HG03354 (cell line): ENCODE results near the gene NPAS3.

Source experiments
- ATAC-seq: cut with Tn5 transposase; IDR thresholded peaks from one replicate; pipeline ENCODE4 v1.9.1; 2021; ENCODE audit warnings: mild to moderate bottlenecking; ENCODE audit not compliant: unreplicated experiment, poor library complexity, severe bottlenecking

NPAS3 gene

GRCh38 chr14:33131801-33132200 is 193.1 kb downstream of the NPAS3 start:
- ATAC-seq: no peak

- ATAC-seq: no peak
Observed at GRCh38 chr14:33134162-33134561, 195.5 kb downstream of the NPAS3 start.

DNA sequence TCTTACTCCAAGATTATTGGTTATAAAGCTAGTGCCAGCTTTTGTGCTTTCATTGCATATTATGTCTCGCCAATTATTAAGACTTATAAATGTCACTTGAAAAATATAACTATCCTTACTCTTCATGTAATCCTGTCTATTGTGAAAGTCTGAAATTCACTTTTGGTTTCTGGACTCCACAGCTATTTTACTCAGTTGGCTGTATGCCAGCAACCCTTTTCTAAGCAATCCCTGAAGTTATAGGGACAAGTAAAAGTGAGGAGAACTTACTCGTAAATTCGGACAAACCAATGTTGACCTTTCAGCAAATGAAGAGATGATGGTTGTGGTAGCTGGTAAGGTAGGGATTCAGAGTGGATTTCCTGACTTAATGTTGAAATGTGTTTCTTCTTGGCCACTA is 196.3 kb downstream of the NPAS3 start:
- ATAC-seq: no peak

- no peak for ATAC-seq
Observed at GRCh38 chr14:33150666-33151428, 212.2 kb downstream of the NPAS3 start.

GRCh38 chr14:33163109-33163508 is 224.4 kb downstream of the NPAS3 start:
- no peak for ATAC-seq

DNA sequence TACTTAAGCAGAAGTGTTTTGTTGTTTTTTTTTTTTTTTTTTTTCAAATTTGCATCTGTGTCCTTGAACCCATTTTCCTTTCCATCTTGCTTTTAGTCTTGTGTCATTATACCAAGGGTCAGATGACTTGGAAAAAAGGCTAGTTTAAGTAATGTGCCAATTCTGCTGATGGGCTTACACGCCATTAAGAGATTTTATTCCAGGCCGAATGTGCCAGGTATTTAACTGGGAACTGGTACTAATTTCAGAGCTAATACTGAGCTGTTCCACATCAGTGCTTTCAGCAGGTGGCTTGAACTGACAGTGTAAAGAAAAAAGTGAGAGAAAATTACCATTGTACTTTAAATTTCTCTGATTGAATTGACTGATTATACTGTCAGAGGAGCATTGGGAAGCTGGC is 224.9 kb downstream of the NPAS3 start:
- no peak for ATAC-seq

GRCh38 chr14:33165144-33165925 is 226.7 kb downstream of the NPAS3 start:
- no peak for ATAC-seq

- no peak for ATAC-seq
Observed at GRCh38 chr14:33165926-33166289, 227.2 kb downstream of the NPAS3 start.

- ATAC-seq: no peak
Observed at GRCh38 chr14:33175951-33176350, 237.3 kb downstream of the NPAS3 start.

DNA sequence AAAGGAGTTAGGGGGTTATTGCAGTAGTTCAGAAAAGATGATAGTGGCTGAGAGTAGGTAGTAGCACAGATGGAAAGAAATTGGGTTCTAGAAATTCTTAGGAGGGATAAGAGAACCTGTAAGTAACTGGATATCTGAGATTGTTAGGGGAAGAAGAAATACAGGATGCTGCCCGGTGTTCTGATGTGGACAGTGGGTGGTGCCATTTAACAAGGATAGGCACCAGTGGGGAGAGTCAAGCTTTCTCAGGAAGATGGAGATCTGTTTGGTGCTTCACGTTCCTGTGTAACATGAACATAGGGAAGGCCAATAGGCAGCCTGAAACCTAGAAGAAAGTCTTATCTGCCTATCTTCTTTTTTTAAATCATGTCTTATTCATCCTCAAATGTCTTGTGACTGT is 245.9 kb downstream of the NPAS3 start:
- no peak for ATAC-seq

- ATAC-seq: no peak
Observed at GRCh38 chr14:33186656-33187055, 248.0 kb downstream of the NPAS3 start.

DNA sequence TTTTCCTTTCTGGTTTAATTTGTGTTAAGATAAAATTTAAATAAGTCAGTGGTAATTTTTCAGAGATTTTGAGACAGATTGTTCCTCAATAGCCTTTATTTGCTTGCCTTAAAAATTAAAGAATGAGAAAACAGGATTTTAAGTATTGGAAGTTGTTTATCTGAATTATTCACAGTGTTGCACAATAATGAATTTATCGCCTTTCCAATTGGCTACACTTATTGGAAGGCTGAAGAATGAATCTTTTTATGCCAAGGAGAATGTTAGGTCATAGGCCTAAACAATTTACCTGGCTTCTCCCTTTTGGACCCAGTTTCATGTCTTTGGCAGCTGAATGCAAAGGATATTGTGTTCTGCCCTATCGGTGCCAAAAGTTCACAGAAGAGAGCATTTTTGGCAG is 250.2 kb downstream of the NPAS3 start:
- no peak for ATAC-seq

DNA sequence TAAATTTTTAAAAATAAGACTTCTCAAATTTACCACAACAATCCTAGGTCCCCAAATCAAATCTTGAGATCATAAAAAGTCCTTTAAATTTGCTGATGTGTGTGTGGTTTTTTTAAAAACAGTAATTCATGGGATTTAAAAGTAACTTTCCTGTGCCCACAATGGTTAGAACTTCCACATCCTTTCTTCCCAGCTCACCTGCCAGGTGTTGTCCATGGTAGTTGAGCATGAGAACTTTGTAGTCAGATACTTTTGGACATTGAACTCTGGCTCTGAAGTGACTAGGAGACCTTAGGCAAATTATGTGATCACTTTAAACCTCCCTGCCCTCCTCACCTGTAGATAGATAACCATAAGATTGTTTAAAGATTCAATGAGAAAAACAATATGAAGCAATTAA is 253.2 kb downstream of the NPAS3 start:
- ATAC-seq: no peak

- no peak for ATAC-seq
Observed at GRCh38 chr14:33194551-33194950, 255.9 kb downstream of the NPAS3 start.

DNA sequence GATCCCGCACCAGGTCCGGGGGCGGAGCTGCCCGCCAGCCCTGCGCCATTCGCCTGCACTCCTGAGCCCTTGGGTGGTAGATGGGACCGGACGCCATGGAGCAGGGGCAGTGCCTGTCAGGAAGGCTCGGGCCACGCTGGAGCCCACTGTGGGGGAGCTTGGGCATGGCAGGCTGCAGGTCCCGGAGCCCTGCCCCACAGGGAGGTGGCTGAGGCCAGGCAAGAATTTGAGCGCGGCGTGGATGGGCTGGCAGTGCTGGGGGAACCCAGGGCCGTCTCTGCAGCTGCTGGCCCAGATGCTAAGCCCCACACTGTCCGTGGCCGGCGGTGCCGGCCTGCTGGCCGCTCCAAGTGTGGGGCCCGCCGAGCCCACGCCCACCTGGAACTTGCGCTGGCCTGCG is 260.0 kb downstream of the NPAS3 start:
- ATAC-seq: no peak

GRCh38 chr14:33201116-33201515 is 262.4 kb downstream of the NPAS3 start:
- no peak for ATAC-seq

DNA sequence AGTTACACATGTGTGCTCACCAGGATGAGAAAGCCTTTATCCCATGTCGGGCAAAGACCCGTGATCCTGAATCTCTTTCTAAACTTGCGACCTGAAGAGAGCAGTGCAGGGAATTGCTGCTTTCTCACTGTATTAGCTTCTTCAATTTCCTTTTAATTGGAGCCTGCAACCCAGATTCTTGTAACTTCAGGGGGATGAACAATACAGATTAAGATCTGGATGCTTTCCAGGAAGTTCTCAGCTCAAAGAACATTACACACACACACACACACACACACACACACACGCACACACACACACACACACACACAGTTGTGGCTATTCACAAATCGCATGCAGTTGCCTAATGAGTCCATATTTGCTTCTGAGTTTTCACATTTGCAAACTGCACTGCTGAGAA is 268.3 kb downstream of the NPAS3 start:
- ATAC-seq: no peak

DNA sequence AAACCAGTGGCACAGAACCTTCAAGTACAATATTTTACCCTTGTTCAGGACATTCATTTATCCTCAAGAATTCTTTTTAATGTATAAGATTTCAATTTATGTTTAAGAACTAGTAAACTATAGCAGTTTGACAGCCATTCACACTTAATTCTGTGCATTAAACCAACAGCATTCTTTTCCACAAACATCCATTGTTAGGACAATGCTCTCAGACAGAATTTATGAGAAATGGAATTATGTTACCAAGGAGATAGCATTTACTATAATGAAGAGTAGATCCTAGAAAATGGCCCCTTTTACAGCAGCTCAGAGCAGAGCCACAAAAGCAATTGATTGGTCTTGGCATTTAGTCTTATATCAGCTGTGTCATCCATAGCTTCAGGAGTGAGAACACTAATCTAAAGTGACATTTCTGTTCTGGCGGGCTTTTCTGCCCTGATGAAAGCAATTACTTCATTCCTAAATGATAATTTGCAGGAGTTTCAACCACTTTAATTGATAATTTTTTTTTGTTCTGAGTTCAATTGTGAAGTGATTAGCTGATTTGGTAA is 268.9 kb downstream of the NPAS3 start:
- no peak for ATAC-seq

DNA sequence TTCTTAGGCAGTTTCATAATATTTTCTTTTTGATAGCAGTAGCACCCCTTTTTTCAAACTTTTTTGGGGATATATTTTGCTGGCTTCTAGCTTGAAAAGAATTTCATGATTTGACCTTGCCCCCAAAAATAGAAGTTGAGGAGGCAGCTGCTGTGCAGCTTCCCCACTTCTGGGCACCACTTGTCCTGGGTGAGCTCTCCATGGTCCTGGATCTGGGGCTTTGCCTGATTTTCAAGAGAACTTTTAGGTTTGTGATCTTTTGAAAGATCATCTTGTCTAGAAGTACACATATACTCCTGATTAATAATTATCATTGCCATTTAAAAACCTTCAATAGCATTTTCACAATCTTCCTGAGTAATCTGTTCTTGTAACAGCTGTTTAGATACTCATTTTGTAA is 271.6 kb downstream of the NPAS3 start:
- ATAC-seq: no peak

GRCh38 chr14:33218026-33218425 is 279.3 kb downstream of the NPAS3 start:
- ATAC-seq: no peak

- no peak for ATAC-seq
Observed at GRCh38 chr14:33219957-33220356, 281.3 kb downstream of the NPAS3 start.
